ENCODE results near the gene BNC1.

BNC1 gene

DNA sequence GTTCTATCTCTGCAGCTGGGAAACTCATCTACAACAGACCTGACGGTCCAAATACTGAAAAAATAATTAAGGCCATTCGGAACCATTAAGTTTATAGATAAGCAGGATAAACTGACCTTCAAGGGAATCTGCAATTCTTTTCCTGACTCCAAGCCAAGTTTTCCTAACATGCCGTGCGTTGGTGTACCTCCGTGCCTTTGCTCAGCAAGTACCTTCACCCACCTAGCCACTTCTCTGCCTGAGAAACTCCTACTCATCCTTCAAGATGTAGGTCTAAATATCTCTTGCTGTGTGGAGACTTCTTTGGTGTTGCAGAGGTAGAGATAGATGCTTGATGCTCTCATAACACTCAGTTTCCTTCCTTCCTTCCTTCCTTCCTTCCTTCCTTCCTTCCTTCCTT is 24.2 kb upstream of the BNC1 start:
- H3K4me3 Mint-ChIP-seq: no peak overlapping the region
- H3K27ac Mint-ChIP-seq: no peak overlapping the region
- H3K27me3 Mint-ChIP-seq (ENCODE audit: low read depth): peaks cover 7% of the 10 kb centered on the region
- H3K9me3 Mint-ChIP-seq: no peaks in the 10 kb centered on the region
- no peaks in the 10 kb centered on the region for H3K36me3 Mint-ChIP-seq (ENCODE audit: low read depth)
- DNase-seq (ENCODE audit: low spot score): no peak
- no peaks in the 10 kb centered on the region for H3K4me1 Mint-ChIP-seq (ENCODE audit: low read depth)

DNA sequence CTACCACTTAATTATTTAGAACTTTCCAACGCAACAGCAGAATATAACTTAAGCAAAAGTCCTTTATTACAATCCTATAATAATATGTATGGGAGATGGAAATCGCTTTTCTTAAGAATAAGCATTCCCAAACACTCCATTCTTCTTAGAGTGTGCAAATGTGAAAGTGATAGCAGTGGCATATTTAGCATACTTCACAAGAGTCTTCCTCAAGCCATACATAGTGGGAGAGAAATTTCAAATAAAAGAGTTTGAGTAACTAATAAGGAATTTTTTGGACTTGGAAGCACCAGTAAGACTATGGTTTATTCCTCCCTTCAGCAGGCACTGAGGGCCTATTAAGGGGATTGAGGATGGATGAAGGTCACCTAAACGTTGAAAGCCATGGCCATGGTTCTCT is 22.1 kb upstream of the BNC1 start:
- H3K4me1 Mint-ChIP-seq (ENCODE audit: low read depth): no peaks in the 10 kb centered on the region
- peaks cover 10% of the 10 kb centered on the region for H3K27me3 Mint-ChIP-seq (ENCODE audit: low read depth)
- H3K36me3 Mint-ChIP-seq (ENCODE audit: low read depth): no peaks in the 10 kb centered on the region
- H3K4me3 Mint-ChIP-seq: no peak overlapping the region
- no peak overlapping the region for H3K27ac Mint-ChIP-seq
- H3K9me3 Mint-ChIP-seq: no peaks in the 10 kb centered on the region
- DNase-seq (ENCODE audit: low spot score): no peak

DNA sequence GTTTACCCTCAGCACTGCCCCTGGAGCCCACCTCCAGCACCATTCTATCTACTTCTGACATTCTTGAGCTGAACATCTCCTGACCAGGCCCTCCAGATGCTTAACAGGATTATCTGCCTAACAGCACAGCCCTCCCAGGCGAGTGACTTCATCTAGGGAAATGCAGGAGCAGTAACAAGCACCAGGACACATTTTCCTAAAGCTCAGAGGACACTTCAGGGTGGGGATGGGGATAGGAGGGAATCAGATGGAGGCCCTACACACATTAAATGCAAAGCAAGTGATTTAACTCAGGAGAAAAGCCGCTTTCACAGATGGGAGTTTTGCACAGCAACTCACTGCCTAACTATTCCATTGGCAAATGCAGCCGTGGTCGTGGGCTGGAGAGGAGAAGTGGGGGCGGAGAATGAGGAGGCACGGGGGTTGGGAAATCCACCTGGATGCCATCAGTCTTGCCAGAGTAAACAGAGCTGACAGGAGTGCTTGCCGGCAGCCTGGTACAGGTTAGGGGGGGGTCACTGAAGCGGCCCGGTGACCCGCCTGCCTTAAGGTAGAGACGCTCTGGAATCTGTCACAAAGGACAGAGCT is 21.3 kb upstream of the BNC1 start:
- Mint-ChIP-seq H3K27me3 (ENCODE audit: low read depth) (peaks cover 10% of the 10 kb centered on the region), H3K9me3 (no peaks in the 10 kb centered on the region), H3K36me3 (ENCODE audit: low read depth) (no peaks in the 10 kb centered on the region), H3K4me3 (no peak overlapping the region), H3K27ac (no peak overlapping the region), H3K4me1 (ENCODE audit: low read depth) (no peaks in the 10 kb centered on the region)
- no peak for DNase-seq (ENCODE audit: low spot score)

DNA sequence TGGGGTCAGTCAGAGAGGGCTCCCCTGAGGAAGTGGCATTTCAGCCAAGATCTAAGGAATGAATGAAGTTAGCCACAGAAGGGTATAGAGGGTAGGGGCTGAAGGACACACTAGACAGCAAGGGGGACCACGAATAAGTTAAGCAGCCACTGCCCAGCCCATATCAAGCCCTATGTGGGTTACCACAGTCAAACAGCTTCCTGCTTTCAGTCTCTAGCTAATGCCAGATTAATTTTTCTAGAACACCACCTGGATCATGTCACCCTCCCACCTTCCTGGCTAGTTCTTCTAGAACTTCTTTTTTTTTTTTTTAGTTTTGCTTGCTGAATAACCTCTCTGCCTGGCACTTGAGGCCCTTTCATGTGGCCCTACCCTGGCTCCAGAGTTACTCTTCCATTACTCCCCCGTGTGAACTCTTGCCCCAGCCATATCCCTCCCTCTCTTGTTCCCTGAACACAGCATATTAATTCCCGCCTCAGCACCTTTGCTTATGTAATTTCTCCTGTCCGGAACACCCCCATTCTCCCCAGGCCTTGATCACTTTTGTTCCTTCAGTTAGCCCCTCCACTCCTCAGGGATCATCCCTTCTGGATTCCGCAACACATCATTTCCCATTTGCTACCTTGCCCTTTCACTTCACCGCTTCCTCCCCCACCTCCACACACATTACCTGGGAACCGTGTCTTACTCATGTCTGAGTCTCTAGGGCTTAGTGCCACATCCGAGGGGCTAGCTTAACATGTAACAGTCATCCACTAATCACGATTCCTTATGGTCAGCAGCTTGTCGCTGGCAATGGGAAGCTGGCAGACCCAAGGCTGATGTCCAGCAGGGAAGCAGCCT is 20.6 kb upstream of the BNC1 start:
- H3K4me1 Mint-ChIP-seq (ENCODE audit: low read depth): no peaks in the 10 kb centered on the region
- no peak overlapping the region for H3K4me3 Mint-ChIP-seq
- DNase-seq (ENCODE audit: low spot score): no peak
- H3K36me3 Mint-ChIP-seq (ENCODE audit: low read depth): no peaks in the 10 kb centered on the region
- H3K27me3 Mint-ChIP-seq (ENCODE audit: low read depth): peaks cover 10% of the 10 kb centered on the region
- no peaks in the 10 kb centered on the region for H3K9me3 Mint-ChIP-seq
- H3K27ac Mint-ChIP-seq: no peak overlapping the region

DNA sequence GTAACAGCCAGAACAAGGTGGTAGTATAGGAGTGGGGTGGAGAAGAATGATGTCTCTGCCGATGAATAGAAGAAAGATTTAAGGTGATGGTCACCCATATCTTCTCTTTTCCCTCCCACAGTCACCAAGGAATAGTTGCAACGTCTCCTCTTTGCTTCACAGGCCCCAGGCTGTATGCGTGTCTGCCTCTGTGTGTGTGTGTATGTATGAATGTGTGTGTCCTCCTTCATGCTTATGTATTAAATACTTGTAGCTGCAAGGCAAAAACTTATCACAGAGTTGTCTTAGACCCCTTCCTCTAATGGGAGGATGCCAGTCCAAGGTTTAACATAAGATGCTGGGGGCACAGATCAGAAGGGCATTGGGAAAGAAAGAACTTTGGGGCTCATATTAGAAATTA is 19.1 kb upstream of the BNC1 start:
- Mint-ChIP-seq H3K9me3 (no peaks in the 10 kb centered on the region), H3K27ac (no peak overlapping the region), H3K27me3 (ENCODE audit: low read depth) (peaks cover 10% of the 10 kb centered on the region), H3K4me1 (ENCODE audit: low read depth) (no peaks in the 10 kb centered on the region), H3K4me3 (no peak overlapping the region), H3K36me3 (ENCODE audit: low read depth) (no peaks in the 10 kb centered on the region)
- DNase-seq (ENCODE audit: low spot score): no peak

DNA sequence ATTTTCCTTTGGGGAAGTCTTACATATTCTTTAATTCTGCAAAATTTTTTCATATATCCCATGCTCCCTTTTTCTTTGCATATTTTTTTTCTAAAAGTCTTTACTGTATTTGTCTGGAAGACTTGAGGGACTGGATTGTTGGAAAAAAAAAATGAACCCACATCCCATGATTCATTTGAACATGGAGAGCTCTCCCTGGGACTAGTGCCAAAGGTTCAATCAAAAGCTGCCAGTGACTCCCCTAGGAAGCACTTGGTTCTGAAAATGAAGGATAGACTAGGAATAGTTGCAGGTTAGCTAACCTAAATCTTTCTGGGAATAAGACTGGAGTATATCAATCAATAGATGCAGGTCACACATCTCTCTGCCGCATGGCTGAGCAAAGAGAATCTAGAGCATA is 16.4 kb upstream of the BNC1 start:
- no peak overlapping the region for H3K4me3 Mint-ChIP-seq
- H3K9me3 Mint-ChIP-seq: no peaks in the 10 kb centered on the region
- H3K27ac Mint-ChIP-seq: no peak overlapping the region
- DNase-seq (ENCODE audit: low spot score): no peak
- H3K36me3 Mint-ChIP-seq (ENCODE audit: low read depth): no peaks in the 10 kb centered on the region
- H3K4me1 Mint-ChIP-seq (ENCODE audit: low read depth): no peaks in the 10 kb centered on the region
- H3K27me3 Mint-ChIP-seq (ENCODE audit: low read depth): peaks cover 15% of the 10 kb centered on the region

DNA sequence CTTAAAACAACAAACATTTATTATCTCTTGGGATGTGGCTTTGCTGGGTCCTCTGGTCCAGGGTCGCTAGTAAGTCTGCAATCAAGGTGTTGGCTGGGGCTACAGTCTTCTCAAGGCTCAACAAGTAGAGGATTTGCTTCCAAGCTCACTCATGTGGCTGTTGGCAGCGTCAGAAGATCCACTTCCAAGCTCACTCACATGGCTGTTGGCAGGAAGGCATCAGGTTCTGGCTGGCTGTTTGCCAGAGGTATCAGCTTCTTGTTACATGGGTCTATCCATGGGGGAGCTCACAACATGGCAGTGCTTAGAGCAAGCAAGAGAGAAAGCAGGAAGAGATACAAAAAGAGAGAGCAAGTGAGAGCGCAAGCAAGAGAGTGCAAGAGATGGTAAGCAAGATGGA is 15.0 kb upstream of the BNC1 start:
- Mint-ChIP-seq H3K36me3 (ENCODE audit: low read depth) (no peaks in the 10 kb centered on the region), H3K4me3 (no peak overlapping the region), H3K27ac (no peak overlapping the region), H3K9me3 (no peaks in the 10 kb centered on the region), H3K4me1 (ENCODE audit: low read depth) (no peaks in the 10 kb centered on the region), H3K27me3 (ENCODE audit: low read depth) (peaks cover 13% of the 10 kb centered on the region)
- no peak for DNase-seq (ENCODE audit: low spot score)

DNA sequence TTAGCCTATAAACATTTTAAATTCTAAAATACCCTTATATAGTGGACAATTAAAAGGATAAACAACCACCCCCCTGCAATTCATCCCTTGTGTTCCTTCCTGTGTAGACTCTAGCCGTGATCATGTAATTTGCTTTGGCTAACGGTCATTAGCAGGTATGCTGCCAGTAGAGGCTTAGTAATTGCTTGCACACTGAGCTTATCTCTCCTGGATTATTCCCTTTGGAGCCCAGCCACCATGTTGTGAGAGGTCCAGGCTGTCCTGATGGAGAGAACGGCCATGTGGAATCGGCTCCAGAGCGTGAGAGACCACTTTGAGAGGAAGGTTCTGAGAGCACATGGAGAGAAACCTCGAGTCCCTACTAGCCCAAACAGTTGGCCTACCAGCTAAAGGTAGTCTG is 11.0 kb upstream of the BNC1 start:
- Mint-ChIP-seq H3K4me1 (ENCODE audit: low read depth) (no peaks in the 10 kb centered on the region), H3K36me3 (ENCODE audit: low read depth) (no peaks in the 10 kb centered on the region), H3K27ac (no peak overlapping the region), H3K27me3 (ENCODE audit: low read depth) (peaks cover 10% of the 10 kb centered on the region), H3K9me3 (no peaks in the 10 kb centered on the region), H3K4me3 (no peak overlapping the region)
- DNase-seq (ENCODE audit: low spot score): no peak

DNA sequence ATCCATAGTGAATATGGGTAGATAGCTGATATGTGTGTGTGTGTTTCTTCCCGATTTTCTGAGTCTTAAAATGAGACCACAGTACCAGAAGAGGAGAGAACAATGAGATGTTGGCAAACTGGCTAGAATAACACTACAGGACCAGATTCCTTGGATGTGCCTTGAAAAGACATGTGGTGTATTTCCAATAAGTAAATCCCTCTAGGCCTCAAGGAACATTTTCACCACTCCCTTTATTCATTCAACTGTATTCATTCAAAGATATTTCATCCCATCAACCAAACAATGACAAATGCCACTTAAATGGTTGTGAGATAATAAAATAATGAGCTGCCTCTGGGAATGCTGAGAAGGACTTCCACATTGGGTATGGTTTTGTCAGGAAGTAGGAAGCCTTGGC is 8.7 kb upstream of the BNC1 start:
- H3K27me3 Mint-ChIP-seq (ENCODE audit: low read depth): peaks cover 15% of the 10 kb centered on the region
- no peaks in the 10 kb centered on the region for H3K36me3 Mint-ChIP-seq (ENCODE audit: low read depth)
- no peak for DNase-seq (ENCODE audit: low spot score)
- no peak overlapping the region for H3K4me3 Mint-ChIP-seq
- H3K4me1 Mint-ChIP-seq (ENCODE audit: low read depth): no peaks in the 10 kb centered on the region
- no peak overlapping the region for H3K27ac Mint-ChIP-seq
- H3K9me3 Mint-ChIP-seq: no peaks in the 10 kb centered on the region

DNA sequence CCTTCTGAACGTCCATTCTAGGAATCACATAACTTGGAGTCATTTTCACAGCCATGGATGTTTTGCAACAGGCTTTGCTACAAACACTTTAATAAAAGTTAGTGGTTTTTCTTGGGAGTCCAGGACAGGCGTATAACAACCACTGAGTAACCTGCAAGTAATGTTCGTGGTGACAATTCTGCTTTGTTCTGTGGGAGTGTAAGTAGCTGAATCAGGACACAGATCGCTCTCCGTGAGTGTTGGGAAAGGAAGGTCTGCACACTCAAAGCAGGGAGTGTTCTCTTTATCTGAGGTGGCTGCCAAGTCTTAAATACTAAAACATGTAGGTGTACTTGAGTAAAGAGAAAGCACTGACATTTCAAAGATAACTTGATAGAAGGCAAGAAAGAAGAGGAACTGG is 7.9 kb upstream of the BNC1 start:
- Mint-ChIP-seq H3K4me3 (no peak overlapping the region), H3K27me3 (ENCODE audit: low read depth) (peaks cover 22% of the 10 kb centered on the region), H3K27ac (no peak overlapping the region), H3K4me1 (ENCODE audit: low read depth) (no peaks in the 10 kb centered on the region), H3K36me3 (ENCODE audit: low read depth) (no peaks in the 10 kb centered on the region), H3K9me3 (no peaks in the 10 kb centered on the region)
- DNase-seq (ENCODE audit: low spot score): no peak

DNA sequence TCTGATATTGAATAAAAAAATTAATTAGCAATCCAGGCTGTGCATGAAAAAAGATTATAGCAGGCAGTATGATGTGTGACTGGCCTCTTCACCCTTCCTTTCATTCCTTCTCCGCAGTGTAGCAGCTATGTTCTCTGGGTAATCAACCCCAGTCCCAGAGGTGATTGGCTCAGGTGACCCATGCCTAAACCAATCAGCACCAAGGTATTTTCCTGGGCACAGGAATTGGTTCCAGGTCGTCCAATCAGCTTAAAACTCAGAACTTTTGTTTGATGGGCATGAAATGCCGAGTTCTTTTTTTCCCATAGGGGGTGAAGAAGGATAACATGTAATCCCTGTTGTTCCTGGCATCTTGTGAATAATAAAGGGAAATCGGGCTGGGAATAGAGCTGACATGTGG is 5.8 kb upstream of the BNC1 start:
- Mint-ChIP-seq H3K27ac (no peak overlapping the region), H3K4me1 (ENCODE audit: low read depth) (no peaks in the 10 kb centered on the region), H3K9me3 (no peaks in the 10 kb centered on the region), H3K27me3 (ENCODE audit: low read depth) (peaks cover 35% of the 10 kb centered on the region), H3K36me3 (ENCODE audit: low read depth) (no peaks in the 10 kb centered on the region), H3K4me3 (no peak overlapping the region)
- DNase-seq (ENCODE audit: low spot score): no peak

DNA sequence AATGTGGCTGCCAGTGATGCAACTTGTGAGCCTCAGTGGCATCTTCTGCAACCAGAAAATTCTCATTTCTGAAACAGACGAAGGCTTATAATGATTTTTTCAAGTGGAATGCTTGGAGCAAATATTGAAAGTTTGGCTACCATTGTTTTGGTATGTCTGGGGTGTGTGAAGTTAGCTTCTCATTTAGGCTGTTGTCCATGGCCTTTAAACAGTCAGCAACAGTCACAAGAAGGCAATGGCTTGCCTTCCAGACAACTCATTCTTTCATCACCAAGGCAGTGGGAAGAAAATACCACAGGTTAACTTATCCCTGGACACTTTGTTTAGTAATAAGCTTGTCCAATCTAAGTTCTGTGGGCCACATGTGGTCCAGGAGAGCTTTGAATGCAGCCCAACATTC is 4.7 kb upstream of the BNC1 start:
- no peak for DNase-seq (ENCODE audit: low spot score)
- H3K4me3 Mint-ChIP-seq: no peak overlapping the region
- no peaks in the 10 kb centered on the region for H3K9me3 Mint-ChIP-seq
- no peak overlapping the region for H3K27ac Mint-ChIP-seq
- no peaks in the 10 kb centered on the region for H3K4me1 Mint-ChIP-seq (ENCODE audit: low read depth)
- H3K27me3 Mint-ChIP-seq (ENCODE audit: low read depth): peaks cover 38% of the 10 kb centered on the region
- no peaks in the 10 kb centered on the region for H3K36me3 Mint-ChIP-seq (ENCODE audit: low read depth)

DNA sequence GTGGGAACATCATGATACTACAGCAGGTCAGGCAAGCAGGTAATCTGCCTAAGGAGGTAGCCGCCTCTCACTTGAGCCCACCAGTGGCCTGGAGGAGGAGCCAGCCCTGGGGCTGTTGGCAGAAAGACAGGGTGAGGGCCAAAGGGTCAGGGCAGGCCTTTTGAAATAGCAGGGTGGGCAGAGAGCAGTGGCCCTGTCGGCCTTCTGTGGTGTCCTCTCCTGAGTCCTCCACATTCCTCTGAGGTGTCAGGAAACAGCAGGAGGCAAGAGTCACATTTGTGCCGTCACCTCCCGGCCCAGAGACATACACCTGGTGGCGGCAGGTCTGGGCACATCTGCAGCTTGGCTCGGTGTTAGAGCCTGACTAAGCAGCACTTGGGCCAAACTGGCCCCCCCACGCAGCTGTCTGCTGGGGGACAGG is 3.9 kb upstream of the BNC1 start:
- Mint-ChIP-seq H3K9me3 (no peaks in the 10 kb centered on the region), H3K27ac (no peak overlapping the region), H3K4me3 (no peak overlapping the region), H3K36me3 (ENCODE audit: low read depth) (no peaks in the 10 kb centered on the region), H3K4me1 (ENCODE audit: low read depth) (peaks cover 2% of the 10 kb centered on the region), H3K27me3 (ENCODE audit: low read depth) (peaks cover 42% of the 10 kb centered on the region)
- DNase-seq (ENCODE audit: low spot score): no peak

DNA sequence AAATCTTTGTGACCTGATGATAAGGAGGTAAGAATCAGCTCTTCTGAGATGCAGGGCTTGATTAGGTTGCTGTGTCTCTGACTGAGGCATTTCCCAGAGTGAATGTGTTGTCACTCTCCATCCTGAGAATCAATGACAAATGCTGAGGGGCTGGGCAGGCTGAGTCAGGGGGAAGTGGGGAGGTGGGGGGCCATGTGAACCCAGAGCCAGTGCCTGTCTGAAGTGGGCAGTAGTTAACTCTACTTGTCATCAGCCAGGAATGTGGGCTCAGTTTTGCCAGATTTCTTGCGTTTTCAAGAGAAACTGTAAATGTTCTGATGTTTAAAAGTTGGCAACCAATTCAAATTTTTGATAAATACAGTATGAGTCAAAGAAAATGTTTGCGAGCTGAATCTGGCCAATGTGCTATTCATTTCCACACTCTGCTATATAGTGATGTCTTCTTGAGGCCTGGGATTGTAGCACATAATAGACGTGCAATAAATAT is 3.1 kb upstream of the BNC1 start:
- peaks cover 2% of the 10 kb centered on the region for H3K4me1 Mint-ChIP-seq (ENCODE audit: low read depth)
- H3K9me3 Mint-ChIP-seq: no peaks in the 10 kb centered on the region
- peaks cover 47% of the 10 kb centered on the region for H3K27me3 Mint-ChIP-seq (ENCODE audit: low read depth)
- H3K4me3 Mint-ChIP-seq: no peak overlapping the region
- no peak for DNase-seq (ENCODE audit: low spot score)
- H3K36me3 Mint-ChIP-seq (ENCODE audit: low read depth): no peaks in the 10 kb centered on the region
- H3K27ac Mint-ChIP-seq: no peak overlapping the region

Measured in T-helper 2 cell treated with Interferon-gamma antibody and Interleukin-4, amounts not matched to agents 5 μg/mL and 100 μg/mL, for 36 hours (primary cell).